Caco-2 (cell line): ENCODE measurements around the gene CDK9. TPM values are rescaled to one million over a fixed set of nuclear protein-coding genes. Genes with fewer than 3 reads are reported as not detected.

Experiments used
- BruUV-seq: library from RNA; stranded (reverse); fragments of 400-500 nt; replicated peaks from 2 replicates; lab custom pipeline; 2021; lab: Mats Ljungman, UMichigan
- CTCF ChIA-PET: fragments of 300-600 bp; sonication (Branson Sonifier 250); formaldehyde crosslinking; loops from one replicate; lab custom pipeline; 2022; ENCODE audit warnings: antibody characterized with exemption; lab: Charles Lee
- POLR2A ChIA-PET: fragments of 300-600 bp; sonication (Branson Sonifier 250); formaldehyde crosslinking; loops from one replicate; lab custom pipeline; 2022; ENCODE audit warnings: antibody characterized with exemption; lab: Charles Lee
- DNase-seq, 2 experiments: peaks; one replicate each; pipeline versions ENCODE4 v3.0.0 to v3.0.0-alpha.2; 2020 to 2022
- H3K27me3 ChIP-seq: replicated peaks from 2 replicates; pipeline ENCODE4 v1.6.0; 2011; ENCODE audit warnings: low read length; ENCODE audit not compliant: control insufficient read depth, insufficient read depth
- H3K36me3 ChIP-seq: 2 replicates; pipeline ENCODE4 v1.5.1; 2011; ENCODE audit warnings: low read length; ENCODE audit not compliant: control insufficient read depth, insufficient read depth
- H3K4me1 ChIP-seq: fragments of 250-450 bp; sonication (Bioruptor Pico); 2 replicates; pipeline ENCODE4 v1.5.1; 2020; ENCODE audit warnings: mild to moderate bottlenecking
- H3K4me3 ChIP-seq: 2 replicates; pipeline ENCODE4 v1.5.1; 2011; ENCODE audit warnings: low read depth, mild to moderate bottlenecking, control low read depth, low read length
- H3K9me3 ChIP-seq: fragments of 250-450 bp; sonication (Bioruptor Pico); 2 replicates; pipeline ENCODE4 v1.5.1; 2020; ENCODE audit warnings: mild to moderate bottlenecking, moderate library complexity
- H3K27ac Mint-ChIP-seq: one replicate; pipeline ENCODE4 v1.8.0; 2022; ENCODE audit warnings: mixed read lengths; ENCODE audit not compliant: unreplicated experiment
- H3K27me3 Mint-ChIP-seq: one replicate; pipeline ENCODE4 v1.8.0; 2022; ENCODE audit warnings: mixed read lengths; ENCODE audit not compliant: insufficient read depth, unreplicated experiment
- H3K36me3 Mint-ChIP-seq: one replicate; pipeline ENCODE4 v1.8.0; 2022; ENCODE audit warnings: mild to moderate bottlenecking, mixed read lengths; ENCODE audit not compliant: insufficient read depth, unreplicated experiment
- H3K4me1 Mint-ChIP-seq: one replicate; pipeline ENCODE4 v1.8.0; 2022; ENCODE audit warnings: low read depth, mixed read lengths; ENCODE audit not compliant: unreplicated experiment
- H3K4me3 Mint-ChIP-seq: one replicate; pipeline ENCODE4 v1.8.0; 2022; ENCODE audit warnings: mild to moderate bottlenecking, moderate library complexity, mixed read lengths; ENCODE audit not compliant: unreplicated experiment
- H3K9me3 Mint-ChIP-seq: one replicate; pipeline ENCODE4 v1.8.0; 2022; ENCODE audit warnings: mixed read lengths; ENCODE audit not compliant: unreplicated experiment
- CTCF ChIP-seq, 2 experiments: fragments of 200-600 bp in 1 of 2; IDR thresholded peaks; 1 replicate in 1 of 2; 2 replicates in 1 of 2; pipeline versions ENCODE4 v1.5.1 to v1.8.0; 2011 to 2022; ENCODE audit warnings: antibody characterized with exemption in 1 of 2, control low read depth in 1 of 2, inconsistent platforms in 1 of 2, low read depth in 1 of 2, low read length in 1 of 2, mild to moderate bottlenecking in 1 of 2, moderate library complexity in 1 of 2; ENCODE audit not compliant: insufficient read depth in 1 of 2, severe bottlenecking in 1 of 2, unreplicated experiment in 1 of 2
- intact Hi-C: fragments of 100-400 bp; cut with micrococcal nuclease; formaldehyde crosslinking; loops from one replicate; pipeline ENCODE4 v1.10.0; 2022; ENCODE audit not compliant: unreplicated experiment
- total RNA-seq: library from RNA; stranded (reverse); gene quantifications from 2 replicates; pipeline ENCODE4 v1.2.3, GENCODE V29; 2022

The CDK9 gene
- total RNA-seq, 1 experiment from 2014 or later, result 48.2 TPM

GRCh38 chr9:127829205-127829906, 43.5 kb downstream of the CDK9 start:
- Histone ChIP-seq H3K27me3 (no peaks in the 10 kb centered on the region), H3K4me3 (no peak overlapping the region), H3K4me1 (no peaks in the 10 kb centered on the region), H3K9me3 (no peaks in the 10 kb centered on the region), H3K36me3 (no peaks in the 10 kb centered on the region)
- intact Hi-C loops, result no loop called here
- ChIA-PET POLR2A (no interaction called here), CTCF (no interaction called here)
- TF ChIP-seq CTCF (IDR thresholded peaks at IDR 0.05; ENCODE audit: insufficient read depth in 1 of 2, low read depth in 1 of 2, low read length in 1 of 2, severe bottlenecking in 1 of 2, unreplicated experiment in 1 of 2), result no peak
- peak overlapping the region; percentile 9 for H3K27ac Mint-ChIP-seq
- H3K4me1 Mint-ChIP-seq, result peaks cover 10% of the 10 kb centered on the region
- H3K9me3 Mint-ChIP-seq, result no peaks in the 10 kb centered on the region
- H3K4me3 Mint-ChIP-seq, result peak overlapping the region; percentile 63
- no peak for DNase-seq
- H3K36me3 Mint-ChIP-seq, result peaks cover 10% of the 10 kb centered on the region
- no TSS peak for BruUV-seq
- H3K27me3 Mint-ChIP-seq, result no peaks in the 10 kb centered on the region

- BruUV-seq, result no TSS peak
- TF ChIP-seq CTCF (IDR thresholded peaks at IDR 0.05; ENCODE audit: insufficient read depth in 1 of 2, low read depth in 1 of 2, low read length in 1 of 2, severe bottlenecking in 1 of 2, unreplicated experiment in 1 of 2), result no peak
- no peak overlapping the region for H3K27ac Mint-ChIP-seq
- no peak overlapping the region for H3K4me3 Mint-ChIP-seq
- Histone ChIP-seq H3K4me1 (no peaks in the 10 kb centered on the region), H3K27me3 (no peaks in the 10 kb centered on the region), H3K4me3 (no peak overlapping the region), H3K36me3 (no peaks in the 10 kb centered on the region), H3K9me3 (no peaks in the 10 kb centered on the region)
- ChIA-PET CTCF (interaction anchor here (0.6 kb wide), 2 partner anchors 65 to 86 kb away, joined by 4 to 6 read pairs; no protein-coding TSS in a partner anchor), POLR2A (no interaction called here)
- H3K27me3 Mint-ChIP-seq, result no peaks in the 10 kb centered on the region
- DNase-seq, result no peak
- intact Hi-C loops, result no loop called here
- H3K36me3 Mint-ChIP-seq, result peaks cover 10% of the 10 kb centered on the region
- peaks cover 10% of the 10 kb centered on the region for H3K4me1 Mint-ChIP-seq
- H3K9me3 Mint-ChIP-seq, result no peaks in the 10 kb centered on the region
Observed at GRCh38 chr9:127832248-127832647, 46.4 kb downstream of the CDK9 start.

- CTCF ChIA-PET, result no interaction called here
- no TSS peak for BruUV-seq
- no peak for TF ChIP-seq CTCF (IDR thresholded peaks at IDR 0.05; ENCODE audit: insufficient read depth in 1 of 2, low read depth in 1 of 2, low read length in 1 of 2, severe bottlenecking in 1 of 2, unreplicated experiment in 1 of 2)
- POLR2A ChIA-PET, result no interaction called here
- no peak overlapping the region for H3K4me3 Mint-ChIP-seq
- Histone ChIP-seq H3K4me3 (no peak overlapping the region), H3K36me3 (no peaks in the 10 kb centered on the region), H3K27me3 (no peaks in the 10 kb centered on the region), H3K9me3 (no peaks in the 10 kb centered on the region), H3K4me1 (no peaks in the 10 kb centered on the region)
- no peaks in the 10 kb centered on the region for H3K27me3 Mint-ChIP-seq
- H3K27ac Mint-ChIP-seq, result no peak overlapping the region
- DNase-seq, result no peak
- peaks cover 5% of the 10 kb centered on the region for H3K36me3 Mint-ChIP-seq
- intact Hi-C loops, result no loop called here
- H3K9me3 Mint-ChIP-seq, result no peaks in the 10 kb centered on the region
- peaks cover 8% of the 10 kb centered on the region for H3K4me1 Mint-ChIP-seq
Observed at GRCh38 chr9:127833555-127833954, 47.7 kb downstream of the CDK9 start.
